Activated gamma-delta T cell treated with anti-CD3 and anti-CD28 coated beads, Interleukin-2, amount 50 U/mL, for 16 hours (primary cell): ENCODE results near the gene ATP6V0D1.

Source experiments
- DNase-seq: peaks from one replicate; pipeline ENCODE4 v3.0.0-alpha.2; 2020; ENCODE audit warnings: low read depth

The ATP6V0D1 gene

GRCh38 chr16:67392301-67393059, 88.5 kb downstream of the ATP6V0D1 start:
- DNase-seq = no peak

- no peak for DNase-seq
Observed at GRCh38 chr16:67391424-67392300, 89.3 kb downstream of the ATP6V0D1 start.

GRCh38 chr16:67390816-67391423, 90.0 kb downstream of the ATP6V0D1 start:
- DNase-seq = no peak

- no peak for DNase-seq
Observed at GRCh38 chr16:67389911-67390815, 90.8 kb downstream of the ATP6V0D1 start.

- no peak for DNase-seq
Observed at GRCh38 chr16:67388591-67388990, 92.4 kb downstream of the ATP6V0D1 start.

- DNase-seq = no peak
Observed at GRCh38 chr16:67388191-67388590, 92.8 kb downstream of the ATP6V0D1 start.
